RWPE1 (cell line): ENCODE data around the gene DYNLL2.
A peak's percentile ranks its signal among the peaks of the same experiment; 100 is the strongest.
"Not testable (repeated sequence)": the region's sequence is repeated elsewhere in the genome, so short reads cannot be mapped to it uniquely, and the experiment has no call there.

ENCODE experiments used
- CTCF ChIA-PET: fragments of 350-600 bp; sonication (Branson Sonifier 250); formaldehyde crosslinking; extraction: SDS; loops from one replicate; lab custom pipeline; 2021; lab: Yijun Ruan, JAX
- POLR2A ChIA-PET: fragments of 400-600 bp; formaldehyde crosslinking; extraction: SDS; loops from one replicate; lab custom pipeline; 2020; ENCODE audit warnings: antibody characterized with exemption; ENCODE audit not compliant: low non-redundant PET; lab: Yijun Ruan, JAX
- DNase-seq: peaks from one replicate; pipeline ENCODE4 v3.0.0; 2012; ENCODE audit warnings: low spot score
- H3K27ac ChIP-seq: fragments of 450-650 bp; 2 replicates; pipeline ENCODE4 v1.5.1; 2017
- CTCF ChIP-seq: fragments of 450-650 bp; conservative IDR thresholded peaks from 2 replicates; pipeline ENCODE4 v1.5.1; 2017; ENCODE audit warnings: low read depth, mild to moderate bottlenecking

DYNLL2 gene

DNA sequence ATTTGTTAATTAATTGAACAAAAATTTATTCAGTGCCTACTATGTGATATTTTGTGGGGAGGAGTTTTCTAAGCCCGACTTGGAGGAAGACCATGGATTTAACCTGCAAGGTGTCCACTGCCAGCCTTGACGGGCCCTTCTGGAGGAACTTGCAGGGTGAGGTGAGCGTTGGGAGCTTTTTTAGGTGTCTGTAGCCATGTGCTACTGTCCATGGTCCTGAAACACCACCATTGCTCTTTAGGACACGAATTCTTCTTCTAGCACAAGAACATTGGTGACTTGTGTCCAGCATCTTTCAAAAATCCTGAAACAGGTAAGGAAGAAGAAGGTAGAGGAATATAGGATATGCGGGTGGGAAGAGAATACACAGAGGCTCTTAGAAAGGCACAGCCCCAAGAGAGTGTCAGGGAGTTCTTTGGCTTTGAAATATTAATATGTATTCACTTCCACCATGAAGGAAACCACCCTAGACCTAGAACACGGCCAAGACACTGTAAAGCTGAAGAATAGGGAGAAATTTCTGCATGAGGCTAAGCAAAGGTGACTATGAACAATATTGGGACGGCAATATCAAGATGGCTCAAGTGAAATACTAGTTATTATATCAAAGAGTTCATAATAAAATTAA is 37.1 kb downstream of the DYNLL2 start:
- no peak for TF ChIP-seq CTCF
- ChIA-PET CTCF (interaction anchor here (0.6 kb wide), 1 partner anchor 197 kb away, joined by 4 read pairs; no protein-coding TSS in a partner anchor), POLR2A (no interaction called here)
- H3K27ac ChIP-seq = no peak overlapping the region
- DNase-seq = peak; percentile 41

DNA sequence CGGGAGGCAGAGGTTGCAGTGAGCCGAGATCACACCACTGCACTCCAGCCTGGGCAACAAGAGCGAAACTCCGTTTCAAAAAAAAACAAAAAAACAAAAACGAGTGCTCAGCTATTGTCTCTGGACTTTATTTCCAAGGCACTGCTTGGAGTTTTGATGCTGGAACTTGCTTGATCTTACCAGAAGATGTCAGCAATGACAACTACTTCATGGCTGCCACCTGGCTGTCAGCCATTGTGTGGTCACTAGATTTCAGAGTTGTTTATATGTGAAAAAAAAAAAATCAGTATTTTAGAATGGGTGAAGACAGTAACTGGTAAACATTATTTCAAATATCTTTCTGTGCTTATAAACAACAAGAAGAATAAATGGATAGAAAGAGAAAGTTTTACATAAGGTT is 38.7 kb downstream of the DYNLL2 start:
- POLR2A ChIA-PET = no interaction called here
- no peak overlapping the region for H3K27ac ChIP-seq
- peak; percentile 39 for DNase-seq
- CTCF ChIA-PET = interaction anchor here (0.6 to 1.6 kb wide), 13 partner anchors 14 to 347 kb away, joined by 3 to 8 read pairs (median 3); no protein-coding TSS in a partner anchor
- TF ChIP-seq CTCF = peak; percentile 39

GRCh38 chr17:58127846-58128245 is 44.6 kb downstream of the DYNLL2 start:
- POLR2A ChIA-PET = no interaction called here

GRCh38 chr17:58132697-58133096 is 49.5 kb downstream of the DYNLL2 start:
- H3K27ac ChIP-seq, POLR2A ChIA-PET, DNase-seq, CTCF ChIA-PET: not testable (repeated sequence)

More at GRCh38 chr17:58127846-58128245, 44.6 kb downstream of the DYNLL2 start:
- no peak overlapping the region for H3K27ac ChIP-seq
- TF ChIP-seq CTCF = no peak
- DNase-seq = no peak
- CTCF ChIA-PET = no interaction called here

DNA sequence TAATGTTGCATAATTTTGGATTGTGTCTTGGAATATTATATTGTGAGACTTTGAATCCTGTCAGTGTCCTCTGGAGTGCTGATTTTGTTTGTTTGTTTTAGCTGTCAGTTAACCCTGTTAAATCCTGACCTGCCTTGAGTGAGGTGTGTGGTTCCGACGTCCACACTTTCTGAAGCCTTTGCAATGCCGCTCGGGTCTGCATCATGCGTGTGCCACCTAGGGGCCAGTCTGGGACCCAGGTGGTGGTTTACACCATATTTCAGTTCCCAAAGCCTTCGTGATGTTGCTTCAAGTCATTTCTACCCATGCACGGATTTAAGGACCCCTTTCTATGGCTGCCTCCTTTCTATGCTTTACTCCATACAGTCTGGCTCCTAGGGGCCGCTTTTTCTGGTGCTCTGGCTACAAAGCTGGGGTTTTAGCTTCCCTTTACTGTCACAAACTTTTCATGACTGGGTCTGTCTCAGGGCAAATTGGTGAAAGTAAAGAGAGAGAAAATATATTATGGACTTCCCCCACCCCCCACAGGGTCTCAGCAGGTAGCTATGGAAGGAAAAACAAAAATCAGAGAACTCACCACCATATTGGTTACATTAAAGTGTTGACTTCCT is 53.6 kb downstream of the DYNLL2 start:
- H3K27ac ChIP-seq = no peak overlapping the region
- peak; percentile 40 for DNase-seq
- TF ChIP-seq CTCF = peak; percentile 75
- ChIA-PET CTCF (interaction anchor here (0.6 to 1.1 kb wide), 4 partner anchors 9 to 1240 kb away, joined by 3 to 4 read pairs (median 3); no protein-coding TSS in a partner anchor), POLR2A (no interaction called here)

GRCh38 chr17:58141505-58141904 is 58.3 kb downstream of the DYNLL2 start:
- POLR2A ChIA-PET = no interaction called here
- no peak for DNase-seq
- H3K27ac ChIP-seq = no peak overlapping the region
- no peak for TF ChIP-seq CTCF
- CTCF ChIA-PET = no interaction called here

DNA sequence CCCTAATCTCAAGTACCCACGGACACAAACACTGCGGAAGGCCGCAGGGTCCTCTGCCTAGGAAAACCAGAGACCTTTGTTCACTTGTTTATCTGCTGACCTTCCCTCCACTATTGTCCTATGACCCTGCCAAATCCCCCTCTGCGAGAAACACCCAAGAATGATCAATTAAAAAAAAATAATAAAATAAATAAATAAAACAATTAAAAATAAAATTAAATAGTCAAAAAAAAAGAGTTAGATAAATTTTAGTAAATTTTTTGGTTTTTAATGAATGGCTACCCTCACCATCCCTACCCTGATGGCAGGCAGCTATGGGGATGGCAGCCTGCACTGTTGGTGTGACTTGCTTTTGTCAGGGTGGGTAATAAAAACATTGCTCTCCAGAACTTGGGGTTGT is 60.1 kb downstream of the DYNLL2 start:
- POLR2A ChIA-PET, H3K27ac ChIP-seq, DNase-seq, CTCF ChIA-PET: not testable (repeated sequence)
